Measurements from ENCODE around the gene HSPB7.
"Not testable (repeated sequence)": the region's sequence is repeated elsewhere in the genome, so short reads cannot be mapped to it uniquely, and the experiment has no call there.

Gene HSPB7

GRCh38 chr1:16042096-16042495 is 24.3 kb upstream of the HSPB7 start:
- H3K27me3 ChIP-seq (ENCODE audit: insufficient read depth, poor library complexity, severe bottlenecking) = peaks cover 2% of the 10 kb centered on the region
- no peak for DNase-seq (ENCODE audit: low read depth in 1 of 2, low spot score in 1 of 2)
- no peak overlapping the region for H3K27ac ChIP-seq (replicated peaks)
- TF ChIP-seq POLR2AphosphoS5 (IDR thresholded peaks at IDR 0.05; ENCODE audit: low read depth) = no peak
- TF ChIP-seq REST (IDR thresholded peaks at IDR 0.05; ENCODE audit: insufficient replicate concordance, low read depth) = no peak
- TF ChIP-seq GABPA (IDR thresholded peaks at IDR 0.05; ENCODE audit: low read depth) = no peak
- no peak for TF ChIP-seq SPI1 (IDR thresholded peaks at IDR 0.05; ENCODE audit: borderline replicate concordance, low read depth)
- TF ChIP-seq CTCF (IDR thresholded peaks at IDR 0.05; ENCODE audit: insufficient read depth, low read length) = no peak
- H3K4me3 ChIP-seq (replicated peaks; ENCODE audit: insufficient read depth, low read length) = no peak overlapping the region

GRCh38 chr1:16041200-16041599 is 23.4 kb upstream of the HSPB7 start:
- DNase-seq (ENCODE audit: low read depth in 1 of 2, low spot score in 1 of 2) = no peak
- TF ChIP-seq GABPA (IDR thresholded peaks at IDR 0.05; ENCODE audit: low read depth) (no peak), POLR2AphosphoS5 (IDR thresholded peaks at IDR 0.05; ENCODE audit: low read depth) (no peak), CTCF (IDR thresholded peaks at IDR 0.05; ENCODE audit: insufficient read depth, low read length) (no peak), SPI1 (IDR thresholded peaks at IDR 0.05; ENCODE audit: borderline replicate concordance, low read depth) (no peak), REST (IDR thresholded peaks at IDR 0.05; ENCODE audit: insufficient replicate concordance, low read depth) (no peak)
- no peaks in the 10 kb centered on the region for H3K27me3 ChIP-seq (ENCODE audit: insufficient read depth, poor library complexity, severe bottlenecking)

GRCh38 chr1:16039871-16040270 is 22.0 kb upstream of the HSPB7 start:
- H3K4me3 ChIP-seq (replicated peaks; ENCODE audit: insufficient read depth, low read length); H3K27me3 ChIP-seq (ENCODE audit: insufficient read depth, poor library complexity, severe bottlenecking); H3K27ac ChIP-seq (replicated peaks); DNase-seq (ENCODE audit: low read depth in 1 of 2, low spot score in 1 of 2): not testable (repeated sequence)

More at GRCh38 chr1:16041200-16041599, 23.4 kb upstream of the HSPB7 start:
- no peak overlapping the region for H3K27ac ChIP-seq (replicated peaks)
- H3K4me3 ChIP-seq (replicated peaks; ENCODE audit: insufficient read depth, low read length) = no peak overlapping the region

GRCh38 chr1:16038620-16038912 is 20.7 kb upstream of the HSPB7 start:
- Histone ChIP-seq H3K27ac (replicated peaks) (no peak overlapping the region), H3K27me3 (ENCODE audit: insufficient read depth, poor library complexity, severe bottlenecking) (no peaks in the 10 kb centered on the region), H3K4me3 (replicated peaks; ENCODE audit: insufficient read depth, low read length) (no peak overlapping the region)
- TF ChIP-seq GABPA (IDR thresholded peaks at IDR 0.05; ENCODE audit: low read depth) = no peak
- TF ChIP-seq REST (IDR thresholded peaks at IDR 0.05; ENCODE audit: insufficient replicate concordance, low read depth) = no peak
- no peak for TF ChIP-seq SPI1 (IDR thresholded peaks at IDR 0.05; ENCODE audit: borderline replicate concordance, low read depth)
- TF ChIP-seq POLR2AphosphoS5 (IDR thresholded peaks at IDR 0.05; ENCODE audit: low read depth) = no peak
- no peak for TF ChIP-seq CTCF (IDR thresholded peaks at IDR 0.05; ENCODE audit: insufficient read depth, low read length)
- no peak for DNase-seq (ENCODE audit: low read depth in 1 of 2, low spot score in 1 of 2)

GRCh38 chr1:16036461-16036860 is 18.6 kb upstream of the HSPB7 start:
- not testable (repeated sequence) for DNase-seq (ENCODE audit: low read depth in 1 of 2, low spot score in 1 of 2); H3K4me3 ChIP-seq (replicated peaks; ENCODE audit: insufficient read depth, low read length); H3K27me3 ChIP-seq (ENCODE audit: insufficient read depth, poor library complexity, severe bottlenecking); H3K27ac ChIP-seq (replicated peaks)

GRCh38 chr1:16033103-16033632 is 15.3 kb upstream of the HSPB7 start:
- not testable (repeated sequence) for H3K4me3 ChIP-seq (replicated peaks; ENCODE audit: insufficient read depth, low read length); H3K27ac ChIP-seq (replicated peaks); H3K27me3 ChIP-seq (ENCODE audit: insufficient read depth, poor library complexity, severe bottlenecking); DNase-seq (ENCODE audit: low read depth in 1 of 2, low spot score in 1 of 2)

Data from HL-60 (cell line).